ENCODE data around the gene CMPK1.
A peak's percentile ranks its signal among the peaks of the same experiment; 100 is the strongest.
"Not testable (repeated sequence)": the region's sequence is repeated elsewhere in the genome, so short reads cannot be mapped to it uniquely, and the experiment has no call there.

The CMPK1 gene

GRCh38 chr1:47313915-47314664, 19.5 kb upstream of the CMPK1 start, which contains the start of gene STIL:
STIL (minus strand) TSS chr1:47314147; CDS start chr1:47310319, 3,828 bp downstream.
- no peaks in the 10 kb centered on the region for H3K27me3 ChIP-seq (ENCODE audit: control insufficient read depth, low read length)
- H3K9me3 ChIP-seq (ENCODE audit: control insufficient read depth, insufficient read depth, low read length): no peaks in the 10 kb centered on the region
- H3K4me2 ChIP-seq (ENCODE audit: low read length): peak within 1 kb of the TSS; percentile 78
- H3K4me3 ChIP-seq (ENCODE audit: low read length): peak within 1 kb of the TSS; percentile 79
- H3K79me2 ChIP-seq (ENCODE audit: control insufficient read depth, low read length): peaks cover 48% of the 10 kb centered on the region
- peak within 1 kb of the TSS; percentile 90 for H3K27ac ChIP-seq (ENCODE audit: low read depth, low read length)
- H3K9me2 ChIP-seq (replicated peaks; ENCODE audit: control insufficient read depth, low read length): no peaks in the 10 kb centered on the region
- TF ChIP-seq EZH2phosphoT487 (IDR thresholded peaks at IDR 0.05; ENCODE audit: borderline replicate concordance, low read length): no peak
- TF ChIP-seq, protein P1, sequence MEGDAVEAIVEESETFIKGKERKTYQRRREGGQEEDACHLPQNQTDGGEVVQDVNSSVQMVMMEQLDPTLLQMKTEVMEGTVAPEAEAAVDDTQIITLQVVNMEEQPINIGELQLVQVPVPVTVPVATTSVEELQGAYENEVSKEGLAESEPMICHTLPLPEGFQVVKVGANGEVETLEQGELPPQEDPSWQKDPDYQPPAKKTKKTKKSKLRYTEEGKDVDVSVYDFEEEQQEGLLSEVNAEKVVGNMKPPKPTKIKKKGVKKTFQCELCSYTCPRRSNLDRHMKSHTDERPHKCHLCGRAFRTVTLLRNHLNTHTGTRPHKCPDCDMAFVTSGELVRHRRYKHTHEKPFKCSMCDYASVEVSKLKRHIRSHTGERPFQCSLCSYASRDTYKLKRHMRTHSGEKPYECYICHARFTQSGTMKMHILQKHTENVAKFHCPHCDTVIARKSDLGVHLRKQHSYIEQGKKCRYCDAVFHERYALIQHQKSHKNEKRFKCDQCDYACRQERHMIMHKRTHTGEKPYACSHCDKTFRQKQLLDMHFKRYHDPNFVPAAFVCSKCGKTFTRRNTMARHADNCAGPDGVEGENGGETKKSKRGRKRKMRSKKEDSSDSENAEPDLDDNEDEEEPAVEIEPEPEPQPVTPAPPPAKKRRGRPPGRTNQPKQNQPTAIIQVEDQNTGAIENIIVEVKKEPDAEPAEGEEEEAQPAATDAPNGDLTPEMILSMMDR (IDR thresholded peaks at IDR 0.05; ENCODE audit: low read depth, low read length, poor library complexity, severe bottlenecking): no peak
- peaks cover 6% of the 10 kb centered on the region; the same call in 1 of the 2 replicates for H3F3A ChIP-seq (ENCODE audit: control insufficient read depth, insufficient read depth)
- H3K36me3 ChIP-seq (ENCODE audit: control insufficient read depth, low read length): peaks cover 45% of the 10 kb centered on the region
- peaks cover 10% of the 10 kb centered on the region; the same call in 1 of the 2 replicates for H4K20me1 ChIP-seq (ENCODE audit: control insufficient read depth, insufficient read depth, low read depth, low read length)
- H3K4me1 ChIP-seq (ENCODE audit: control insufficient read depth, low read length): peaks cover 21% of the 10 kb centered on the region

DNA sequence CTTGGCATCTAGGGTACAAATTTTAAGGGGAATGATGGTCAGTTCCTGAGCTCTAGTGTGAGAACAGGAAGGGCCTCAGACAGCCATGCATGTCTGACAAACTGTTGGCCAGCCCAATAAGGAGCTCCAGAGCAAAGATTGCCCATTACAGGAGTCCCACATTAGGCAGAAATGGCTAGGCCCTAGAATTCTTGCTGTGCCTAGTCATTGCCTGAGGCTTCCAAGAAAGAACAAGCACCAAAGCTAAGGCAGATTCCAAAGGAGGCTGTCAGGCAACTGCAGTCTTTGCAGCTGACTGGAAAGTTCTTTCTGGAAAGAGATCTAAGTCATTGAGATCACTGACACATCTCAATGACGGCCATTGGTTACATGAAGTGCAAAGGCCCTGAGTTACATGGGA, 15.7 kb upstream of the CMPK1 start:
- TF ChIP-seq, protein P1 (IDR thresholded peaks at IDR 0.05; ENCODE audit: low read depth, low read length, poor library complexity, severe bottlenecking): no peak
- TF ChIP-seq EZH2phosphoT487 (IDR thresholded peaks at IDR 0.05; ENCODE audit: borderline replicate concordance, low read length): no peak
- H3K79me2 ChIP-seq (ENCODE audit: control insufficient read depth, low read length): peaks cover 11% of the 10 kb centered on the region
- no peaks in the 10 kb centered on the region for H3K9me2 ChIP-seq (replicated peaks; ENCODE audit: control insufficient read depth, low read length)
- H3K4me3 ChIP-seq (ENCODE audit: low read length): no peak overlapping the region
- no peaks in the 10 kb centered on the region for H3K27me3 ChIP-seq (ENCODE audit: control insufficient read depth, low read length)
- H3K4me1 ChIP-seq (ENCODE audit: control insufficient read depth, low read length): peaks cover 5% of the 10 kb centered on the region; the same call in 1 of the 2 replicates
- no peak overlapping the region for H3K27ac ChIP-seq (ENCODE audit: low read depth, low read length)
- H3K4me2 ChIP-seq (ENCODE audit: low read length): no peak overlapping the region
- no peaks in the 10 kb centered on the region for H3K9me3 ChIP-seq (ENCODE audit: control insufficient read depth, insufficient read depth, low read length)
- no peaks in the 10 kb centered on the region for H4K20me1 ChIP-seq (ENCODE audit: control insufficient read depth, insufficient read depth, low read depth, low read length)
- peaks cover 7% of the 10 kb centered on the region for H3K36me3 ChIP-seq (ENCODE audit: control insufficient read depth, low read length)
- H3F3A ChIP-seq (ENCODE audit: control insufficient read depth, insufficient read depth): peaks cover 10% of the 10 kb centered on the region; the same call in 1 of the 2 replicates

DNA sequence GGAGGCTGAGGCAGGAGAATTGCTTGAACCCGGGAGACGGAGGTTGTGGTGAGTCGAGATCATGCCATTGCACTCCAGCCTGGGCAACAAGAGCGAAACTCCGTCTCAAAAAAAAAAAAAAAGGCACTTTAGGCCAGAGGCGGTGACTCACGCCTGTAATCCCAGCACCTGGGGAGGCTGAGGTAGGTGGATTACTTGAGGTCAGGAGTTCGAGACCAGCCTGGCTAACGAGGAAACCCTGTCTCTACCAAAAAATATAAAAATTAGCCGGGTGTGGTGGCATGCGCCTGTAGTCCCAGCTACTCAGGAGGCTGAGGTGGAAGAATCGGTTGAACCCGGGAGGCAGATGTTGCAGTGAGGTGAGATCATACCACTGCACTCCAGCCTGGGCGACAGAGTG, 13.6 kb upstream of the CMPK1 start:
- H3K4me3 ChIP-seq (ENCODE audit: low read length); H3K79me2 ChIP-seq (ENCODE audit: control insufficient read depth, low read length); H3K27me3 ChIP-seq (ENCODE audit: control insufficient read depth, low read length); H3K27ac ChIP-seq (ENCODE audit: low read depth, low read length); H3K4me2 ChIP-seq (ENCODE audit: low read length); H3K9me2 ChIP-seq (replicated peaks; ENCODE audit: control insufficient read depth, low read length); H3K36me3 ChIP-seq (ENCODE audit: control insufficient read depth, low read length); H4K20me1 ChIP-seq (ENCODE audit: control insufficient read depth, insufficient read depth, low read depth, low read length); H3K9me3 ChIP-seq (ENCODE audit: control insufficient read depth, insufficient read depth, low read length); H3F3A ChIP-seq (ENCODE audit: control insufficient read depth, insufficient read depth): not testable (repeated sequence)
- peaks cover 11% of the 10 kb centered on the region for H3K4me1 ChIP-seq (ENCODE audit: control insufficient read depth, low read length)

DNA sequence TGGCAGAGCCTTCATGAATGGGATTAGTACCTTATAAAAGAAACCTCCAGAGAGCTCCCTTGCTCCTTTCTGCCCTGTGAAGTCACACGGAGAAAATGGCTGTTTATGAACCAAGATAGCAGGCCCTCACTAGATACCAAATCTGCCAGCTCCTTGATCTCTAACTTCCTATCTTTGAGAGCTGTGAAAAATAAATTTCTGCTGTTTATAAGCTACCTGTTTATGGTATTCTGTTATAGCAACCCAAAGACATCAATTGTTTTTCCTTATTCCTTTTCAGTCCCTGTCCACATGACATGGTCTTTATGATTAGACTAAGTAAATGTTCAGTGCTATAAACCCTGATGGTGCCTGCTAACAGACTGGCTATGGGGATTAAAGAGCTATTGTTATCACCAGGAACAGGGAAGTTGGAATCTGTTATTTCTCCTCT, 10.0 kb upstream of the CMPK1 start:
- Histone ChIP-seq H3K27ac (ENCODE audit: low read depth, low read length) (no peak overlapping the region), H3K9me3 (ENCODE audit: control insufficient read depth, insufficient read depth, low read length) (no peaks in the 10 kb centered on the region), H3K9me2 (replicated peaks; ENCODE audit: control insufficient read depth, low read length) (no peaks in the 10 kb centered on the region), H3K4me3 (ENCODE audit: low read length) (no peak overlapping the region), H3K4me1 (ENCODE audit: control insufficient read depth, low read length) (peaks cover 6% of the 10 kb centered on the region), H3K4me2 (ENCODE audit: low read length) (no peak overlapping the region), H4K20me1 (ENCODE audit: control insufficient read depth, insufficient read depth, low read depth, low read length) (no peaks in the 10 kb centered on the region), H3K79me2 (ENCODE audit: control insufficient read depth, low read length) (no peaks in the 10 kb centered on the region), H3K27me3 (ENCODE audit: control insufficient read depth, low read length) (no peaks in the 10 kb centered on the region), H3K36me3 (ENCODE audit: control insufficient read depth, low read length) (no peaks in the 10 kb centered on the region), H3F3A (ENCODE audit: control insufficient read depth, insufficient read depth) (peaks cover 4% of the 10 kb centered on the region; the same call in 1 of the 2 replicates)
- no peak for TF ChIP-seq EZH2phosphoT487 (IDR thresholded peaks at IDR 0.05; ENCODE audit: borderline replicate concordance, low read length)
- TF ChIP-seq, protein P1 (IDR thresholded peaks at IDR 0.05; ENCODE audit: low read depth, low read length, poor library complexity, severe bottlenecking): no peak

Measured in DOHH2 (cell line).